Upper lobe of right lung (tissue), 1 donor: Measurements from ENCODE around the gene LYSET. TPM values are rescaled to one million over a fixed set of nuclear protein-coding genes. Genes with fewer than 3 reads are reported as not detected.
A peak's percentile ranks its signal among the peaks of the same experiment; 100 is the strongest.

Experiments
- ATAC-seq: fragments of 200-7000 bp; cut with Tn5 transposase; one replicate; pipeline ENCODE4 v1.9.1; 2020; ENCODE audit warnings: mild to moderate bottlenecking, moderate library complexity
- DNase-seq: peaks from one replicate; pipeline ENCODE4 v3.0.0-alpha.2; 2020
- H3K27ac ChIP-seq: fragments of 200-600 bp; one replicate; pipeline ENCODE4 v1.8.0; 2022
- H3K27me3 ChIP-seq: fragments of 200-600 bp; one replicate; pipeline ENCODE4 v1.8.0; 2022; ENCODE audit warnings: mild to moderate bottlenecking
- H3K36me3 ChIP-seq: fragments of 200-600 bp; one replicate; pipeline ENCODE4 v1.8.0; 2022
- H3K4me1 ChIP-seq: fragments of 200-600 bp; one replicate; pipeline ENCODE4 v1.8.0; 2022
- H3K4me3 ChIP-seq: fragments of 200-600 bp; one replicate; pipeline ENCODE4 v1.8.0; 2022; ENCODE audit warnings: mild to moderate bottlenecking
- H3K9me3 ChIP-seq: fragments of 200-600 bp; one replicate; pipeline ENCODE4 v1.8.0; 2022
- CTCF ChIP-seq: fragments of 200-600 bp; IDR thresholded peaks from one replicate; pipeline ENCODE4 v1.8.0; 2022; ENCODE audit warnings: antibody characterized with exemption
- intact Hi-C: fragments of 100-400 bp; cut with DNase I; formaldehyde crosslinking; loops from one replicate; pipeline ENCODE4 v1.11.0; 2022
- total RNA-seq: library from RNA; stranded (reverse); fragmentation: NEBNext Ultra II Directional; extraction: Animal tissue kit (Norgen Biotek cat#: 25700); gene quantifications from one replicate; pipeline ENCODE4 v1.2.1, GENCODE V29; 2021
- donor health status: DM: no; HTN: yes; CAD: no; lungs with severe emphysema.

Gene LYSET
- total RNA-seq, 1 donor from 2014 or later: 33.0 TPM

GRCh38 chr14:93195316-93195999, 10.3 kb downstream of the LYSET start:
- Histone ChIP-seq H3K9me3 (no peaks in the 10 kb centered on the region), H3K27ac (no peak overlapping the region), H3K4me3 (no peak overlapping the region), H3K4me1 (no peaks in the 10 kb centered on the region), H3K27me3 (no peaks in the 10 kb centered on the region), H3K36me3 (no peaks in the 10 kb centered on the region)
- DNase-seq: no peak
- intact Hi-C loops: no loop called here
- no peak for ATAC-seq
- TF ChIP-seq CTCF: no peak

GRCh38 chr14:93199031-93199430, 13.9 kb downstream of the LYSET start:
- TF ChIP-seq CTCF: no peak
- no peaks in the 10 kb centered on the region for H3K4me1 ChIP-seq
- ATAC-seq (peak; percentile 50), DNase-seq (no peak)
- H3K27me3 ChIP-seq: no peaks in the 10 kb centered on the region
- no peak overlapping the region for H3K27ac ChIP-seq
- no peaks in the 10 kb centered on the region for H3K36me3 ChIP-seq
- H3K9me3 ChIP-seq: no peaks in the 10 kb centered on the region
- intact Hi-C loops: no loop called here
- no peak overlapping the region for H3K4me3 ChIP-seq

GRCh38 chr14:93200553-93200952, 15.4 kb downstream of the LYSET start:
- peaks cover 3% of the 10 kb centered on the region for H3K4me1 ChIP-seq
- TF ChIP-seq CTCF: no peak
- no peaks in the 10 kb centered on the region for H3K27me3 ChIP-seq
- ATAC-seq (peak; percentile 88), DNase-seq (peak; percentile 78)
- no peaks in the 10 kb centered on the region for H3K9me3 ChIP-seq
- peak overlapping the region; percentile 33 for H3K27ac ChIP-seq
- intact Hi-C loops: no loop called here
- no peak overlapping the region for H3K4me3 ChIP-seq
- no peaks in the 10 kb centered on the region for H3K36me3 ChIP-seq

- no peaks in the 10 kb centered on the region for H3K9me3 ChIP-seq
- no peak overlapping the region for H3K27ac ChIP-seq
- no peak for DNase-seq
- no peak for ATAC-seq
- no peaks in the 10 kb centered on the region for H3K27me3 ChIP-seq
- H3K4me3 ChIP-seq: no peak overlapping the region
- H3K4me1 ChIP-seq: peaks cover 10% of the 10 kb centered on the region
- intact Hi-C loops: no loop called here
- no peak for TF ChIP-seq CTCF
- no peaks in the 10 kb centered on the region for H3K36me3 ChIP-seq
These were observed 16.1 kb downstream of the LYSET start for GRCh38 chr14:93201155-93201704.

GRCh38 chr14:93206793-93207467, 21.8 kb downstream of the LYSET start, which contains the start of the genes GON7 and UBR7:
GON7 (minus strand) TSS chr14:93207065; CDS start chr14:93207037, 28 bp downstream.
UBR7 (plus strand) TSS chr14:93207256; CDS start chr14:93207292, 36 bp downstream.
- Histone ChIP-seq H3K27me3 (no peaks in the 10 kb centered on the region), H3K4me1 (peaks cover 25% of the 10 kb centered on the region), H3K36me3 (peaks cover 11% of the 10 kb centered on the region), H3K4me3 (peak within 1 kb of the TSS; percentile 80), H3K9me3 (no peaks in the 10 kb centered on the region), H3K27ac (peak within 1 kb of the TSS; percentile 90)
- TF ChIP-seq CTCF: peak; percentile 36
- intact Hi-C loops: no loop called here
- peak; percentile 99 for ATAC-seq
- DNase-seq: peak; percentile 96
